ENCODE results near the gene EPS8L1. TPM values are rescaled to one million over a fixed set of nuclear protein-coding genes. Genes with fewer than 3 reads are reported as not detected.

The EPS8L1 gene
- total RNA-seq, 4 donors from 2014 or later, result 28.7 to 115 (median 49.1) TPM

- DNase-seq, result no peak
- H3K9me3 ChIP-seq, result no peaks in the 10 kb centered on the region
- peaks cover 5 to 26% (median 20%) of the 10 kb centered on the region in 4 donors for H3K4me1 ChIP-seq
- H3K36me3 ChIP-seq, result no peaks in the 10 kb centered on the region
- 75 to 85% methylated on average over 2 of the region's 2 CpGs for WGBS, 2 donors (ENCODE audit: low coverage in 1 of 2)
- intact Hi-C loops (cut with DNase I; ENCODE audit: low total_unique reads) (no loop called here), in situ Hi-C loops (cut with MboI; ENCODE audit: low pct_ligation_motif_present in 1 of 4, low pct_unique_long_range_greater_than_20kb in 1 of 4, low sequenced_read_pairs in 3 of 4) (no loop called here)
- peaks cover 31% of the 10 kb centered on the region for H3K27me3 ChIP-seq
- H3K4me3 ChIP-seq, result no peak overlapping the region
- no peak for TF ChIP-seq CTCF (IDR thresholded peaks at IDR 0.05)
- no peak for TF ChIP-seq EP300 (IDR thresholded peaks at IDR 0.05; ENCODE audit: low read depth)
- no peak for TF ChIP-seq POLR2AphosphoS5 (IDR thresholded peaks at IDR 0.05)
- TF ChIP-seq POLR2A (IDR thresholded peaks at IDR 0.05), result no peak
- H3K27ac ChIP-seq, result no peak overlapping the region
Measured at GRCh38 chr19:55077106-55077505, 1.4 kb downstream of the EPS8L1 start.

GRCh38 chr19:55078996-55079395 is 3.3 kb downstream of the EPS8L1 start:
- peaks cover 48% of the 10 kb centered on the region for H3K27me3 ChIP-seq
- intact Hi-C loops (cut with DNase I; ENCODE audit: low total_unique reads) (no loop called here), in situ Hi-C loops (cut with MboI; ENCODE audit: low pct_ligation_motif_present in 1 of 4, low pct_unique_long_range_greater_than_20kb in 1 of 4, low sequenced_read_pairs in 3 of 4) (no loop called here)
- WGBS, 2 donors (ENCODE audit: low coverage in 1 of 2), result 81% methylated on average over 4 of the region's 5 CpGs; no CpG with 5 or more reads in 1 of the 2 donors
- no peak for DNase-seq
- no peaks in the 10 kb centered on the region for H3K36me3 ChIP-seq
- TF ChIP-seq EP300 (IDR thresholded peaks at IDR 0.05; ENCODE audit: low read depth), result no peak
- no peak for TF ChIP-seq CTCF (IDR thresholded peaks at IDR 0.05)
- no peak for TF ChIP-seq POLR2A (IDR thresholded peaks at IDR 0.05)
- no peak for TF ChIP-seq POLR2AphosphoS5 (IDR thresholded peaks at IDR 0.05)
- H3K4me1 ChIP-seq, result peaks cover 5 to 30% (median 22%) of the 10 kb centered on the region in 4 donors
- H3K27ac ChIP-seq, result no peak overlapping the region
- no peak overlapping the region for H3K4me3 ChIP-seq
- H3K9me3 ChIP-seq, result no peaks in the 10 kb centered on the region

- H3K9me3 ChIP-seq, result no peaks in the 10 kb centered on the region
- H3K27ac ChIP-seq, result peak overlapping the region in 3 of 4 donors; percentile 80 to 86 (median 82)
- no peaks in the 10 kb centered on the region for H3K36me3 ChIP-seq
- intact Hi-C loops (cut with DNase I; ENCODE audit: low total_unique reads), result no loop called here
- TF ChIP-seq POLR2AphosphoS5 (IDR thresholded peaks at IDR 0.05) (no peak), CTCF (IDR thresholded peaks at IDR 0.05) (no peak), EP300 (IDR thresholded peaks at IDR 0.05; ENCODE audit: low read depth) (no peak), POLR2A (IDR thresholded peaks at IDR 0.05) (no peak)
- 87 to 100% methylated on average over 1 to 19 of the region's 19 CpGs for whole genome bisulfite sequencing, 2 donors (ENCODE audit: low coverage in 1 of 2)
- peak overlapping the region in 1 of 4 donors; percentile 54 for H3K4me3 ChIP-seq
- peaks cover 5 to 30% (median 22%) of the 10 kb centered on the region in 4 donors for H3K4me1 ChIP-seq
- no peak for DNase-seq
- H3K27me3 ChIP-seq, result peaks cover 53% of the 10 kb centered on the region
- in situ Hi-C loops (cut with MboI; ENCODE audit: low pct_ligation_motif_present in 1 of 4, low pct_unique_long_range_greater_than_20kb in 1 of 4, low sequenced_read_pairs in 3 of 4), result no loop called here
Measured at GRCh38 chr19:55079400-55080038, 3.9 kb downstream of the EPS8L1 start.

- peak; percentile 91 for DNase-seq
- Histone ChIP-seq H3K36me3 (no peaks in the 10 kb centered on the region), H3K4me3 (peak overlapping the region in 3 of 4 donors; percentile 48 to 60 (median 54)), H3K27ac (peak overlapping the region; percentile 77 to 86 (median 81)), H3K27me3 (peaks cover 62% of the 10 kb centered on the region), H3K9me3 (no peaks in the 10 kb centered on the region), H3K4me1 (peaks cover 5 to 30% (median 22%) of the 10 kb centered on the region in 4 donors)
- in situ Hi-C loops (cut with MboI; ENCODE audit: low pct_ligation_motif_present in 1 of 4, low pct_unique_long_range_greater_than_20kb in 1 of 4, low sequenced_read_pairs in 3 of 4) (no loop called here), intact Hi-C loops (cut with DNase I; ENCODE audit: low total_unique reads) (no loop called here)
- TF ChIP-seq POLR2AphosphoS5 (IDR thresholded peaks at IDR 0.05) (peak; percentile 38 to 59 (median 42)), EP300 (IDR thresholded peaks at IDR 0.05; ENCODE audit: low read depth) (no peak)
- 10% methylated on average over 55 of the region's 55 CpGs; no CpG with 5 or more reads in 1 of the 2 donors for WGBS, 2 donors (ENCODE audit: low coverage in 1 of 2)
Measured at GRCh38 chr19:55080121-55080967, 4.7 kb downstream of the EPS8L1 start.
